NCI-H187 treated with DMSO at 0.1 percent for 48 hours (cell line): ENCODE results near the gene IREB2.

Experiments
- DNase-seq: peaks from one replicate; lab custom pipeline; 2025; lab: John Stamatoyannopoulos, UW

IREB2 gene

DNA sequence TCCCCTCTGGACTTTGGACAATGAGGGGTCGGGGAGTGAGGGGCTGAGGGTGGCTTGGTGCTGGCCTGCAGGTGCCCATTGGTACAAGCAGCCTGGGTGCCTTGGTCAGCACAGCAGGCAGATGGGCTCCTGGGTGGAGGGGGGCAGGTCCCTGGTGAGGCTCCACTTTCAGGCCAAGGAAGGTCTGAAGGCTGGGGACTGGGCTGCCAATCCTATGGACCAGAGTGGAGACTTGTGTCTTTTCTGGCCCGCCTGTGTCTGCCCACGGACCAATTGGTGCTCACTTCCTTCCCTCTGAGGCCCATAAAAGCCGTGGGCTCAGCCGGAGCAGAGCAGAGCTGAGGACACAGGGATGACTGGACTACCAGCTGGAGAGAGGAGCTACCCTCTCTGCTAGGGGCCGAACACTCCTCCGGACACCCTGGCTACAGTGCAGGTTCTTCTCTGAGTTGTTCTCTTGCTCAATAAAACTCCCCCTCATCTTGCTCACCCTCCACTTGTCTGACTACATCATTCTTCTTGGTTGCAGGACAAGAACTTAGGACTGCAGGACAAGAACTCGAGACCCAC is 31.9 kb upstream of the IREB2 start:
- no peak for DNase-seq

DNA sequence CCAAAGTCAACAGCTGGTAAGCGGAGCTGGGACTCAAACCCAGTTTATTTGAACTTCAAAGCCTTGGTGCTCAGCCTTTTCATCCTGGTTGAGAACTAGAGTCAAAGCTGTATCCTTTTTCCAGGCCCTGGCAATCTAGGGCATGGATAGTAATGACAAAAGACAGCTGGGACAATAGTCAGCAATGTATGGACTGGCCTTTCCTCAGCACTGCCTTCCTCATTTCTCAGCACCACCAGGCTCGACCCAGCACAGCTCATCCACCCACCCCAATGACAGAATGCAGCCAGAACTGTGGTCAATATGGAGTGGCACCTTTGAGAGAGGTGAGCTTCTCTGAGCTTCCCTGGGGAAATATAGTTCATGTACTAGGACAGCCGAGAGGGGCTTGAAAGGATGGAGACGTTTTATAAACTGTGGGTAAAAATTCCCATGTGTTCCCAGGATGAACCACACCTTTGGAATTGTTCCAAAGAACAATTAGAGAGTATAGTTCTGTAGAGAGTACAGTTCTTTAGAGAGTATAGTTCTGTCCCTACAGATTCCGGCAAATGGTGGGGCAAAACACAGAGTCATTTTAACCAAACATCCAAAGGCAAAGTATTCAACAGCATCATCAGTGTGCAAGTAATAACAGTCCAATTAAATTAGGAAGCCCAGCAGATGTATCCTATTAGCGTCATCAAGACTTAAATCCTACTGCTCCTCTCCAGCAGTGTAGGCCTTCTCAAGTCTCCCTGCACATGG is 30.2 kb upstream of the IREB2 start:
- no peak for DNase-seq

DNA sequence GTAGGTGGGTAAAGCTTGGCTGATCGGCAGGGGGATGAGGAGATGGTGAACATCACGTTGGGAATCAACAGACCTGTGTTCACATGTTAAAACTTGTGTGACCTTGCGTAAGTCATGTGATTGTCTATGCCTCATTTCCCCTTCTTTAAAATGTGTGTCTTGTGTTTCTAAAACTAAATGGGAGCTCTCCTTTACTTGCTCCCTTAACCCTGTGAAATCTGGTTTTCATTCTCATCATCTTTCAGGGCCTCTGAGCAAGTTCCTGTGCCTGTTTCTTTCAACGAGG is 29.7 kb upstream of the IREB2 start:
- DNase-seq: no peak

DNA sequence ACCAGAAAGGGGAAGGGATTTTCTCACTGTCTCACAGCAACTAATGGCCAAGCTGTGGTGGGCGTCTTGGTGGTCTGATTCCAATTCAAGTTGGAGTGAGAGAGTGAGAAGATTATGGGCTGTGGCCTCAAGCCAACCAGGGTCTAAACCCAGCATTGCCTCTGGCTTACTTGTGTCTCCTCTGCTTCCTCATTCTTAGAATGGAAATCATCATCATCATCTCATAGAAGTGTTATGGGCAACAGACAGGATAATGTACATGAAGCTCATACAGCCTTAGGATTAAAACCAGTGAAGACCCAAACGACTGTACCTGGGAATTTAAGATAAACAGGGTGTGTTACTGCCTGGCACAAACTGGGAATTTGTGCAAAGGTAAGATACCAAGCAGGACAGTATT is 29.1 kb upstream of the IREB2 start:
- DNase-seq: no peak

DNA sequence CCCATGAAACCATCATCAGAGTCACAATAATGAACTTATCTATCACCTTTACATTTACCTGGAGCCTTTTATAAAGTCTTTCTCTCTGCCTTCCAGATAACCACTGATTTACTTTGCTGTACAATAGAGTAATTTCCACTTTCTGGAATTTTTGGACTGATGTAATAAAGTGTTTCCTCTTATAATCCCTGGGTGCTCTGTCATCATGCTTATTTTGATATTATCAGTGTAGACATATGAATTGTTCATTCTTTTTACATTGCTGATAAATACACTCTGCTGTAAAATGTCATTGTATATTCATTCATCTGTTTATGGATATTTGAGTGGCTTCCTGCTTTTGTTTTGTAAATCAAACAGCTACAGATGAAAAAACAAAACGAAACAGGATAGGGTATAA is 27.0 kb upstream of the IREB2 start:
- DNase-seq: no peak

DNA sequence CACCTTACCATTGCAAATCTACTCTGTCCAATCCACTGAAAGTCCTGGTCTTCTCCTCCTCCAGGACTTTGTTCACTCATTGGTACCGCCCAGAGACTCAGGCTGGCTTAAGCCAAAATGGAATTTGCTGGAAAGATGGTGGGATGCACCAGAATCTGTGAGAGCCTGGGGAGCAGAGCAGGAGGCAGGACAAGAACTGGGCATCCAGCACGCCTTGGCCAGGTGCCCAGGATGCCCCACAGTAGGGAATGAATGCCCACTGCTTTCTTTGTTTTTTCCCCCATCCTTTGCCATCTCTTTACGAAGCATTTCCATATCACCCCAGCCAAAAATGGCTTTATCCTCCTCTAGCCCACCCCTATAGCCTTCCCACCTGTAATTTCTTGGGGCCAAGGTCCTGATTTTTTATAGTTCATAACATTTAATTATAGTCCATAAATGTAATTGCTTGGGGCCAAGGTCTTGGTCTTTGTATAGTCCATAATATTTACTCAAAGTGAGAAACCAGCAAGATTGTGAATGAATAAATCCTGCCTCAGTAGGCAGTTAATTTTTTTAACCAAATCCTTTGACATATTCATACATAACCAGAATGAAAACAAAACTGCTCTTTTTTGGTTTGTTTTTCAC is 23.3 kb upstream of the IREB2 start:
- no peak for DNase-seq

DNA sequence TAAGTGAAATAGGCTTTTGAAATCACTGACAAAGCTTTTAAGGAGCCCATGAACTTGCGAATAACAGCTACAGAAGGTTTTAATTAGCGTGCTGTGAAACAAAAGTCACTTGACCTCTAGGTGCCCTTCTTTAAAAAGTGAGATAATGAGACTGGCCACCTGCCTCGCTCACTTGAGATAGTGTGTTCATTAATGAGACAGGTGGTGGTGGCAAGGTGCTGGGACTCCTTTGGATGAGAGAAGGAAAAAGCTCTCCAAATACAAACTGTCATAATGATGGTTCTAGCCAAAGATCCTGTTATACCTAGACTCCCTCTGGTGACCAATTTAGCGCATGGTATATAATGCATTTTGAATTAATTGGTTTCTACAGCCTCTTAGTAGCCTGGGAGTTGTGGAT is 22.7 kb upstream of the IREB2 start:
- peak; percentile 60 for DNase-seq

DNA sequence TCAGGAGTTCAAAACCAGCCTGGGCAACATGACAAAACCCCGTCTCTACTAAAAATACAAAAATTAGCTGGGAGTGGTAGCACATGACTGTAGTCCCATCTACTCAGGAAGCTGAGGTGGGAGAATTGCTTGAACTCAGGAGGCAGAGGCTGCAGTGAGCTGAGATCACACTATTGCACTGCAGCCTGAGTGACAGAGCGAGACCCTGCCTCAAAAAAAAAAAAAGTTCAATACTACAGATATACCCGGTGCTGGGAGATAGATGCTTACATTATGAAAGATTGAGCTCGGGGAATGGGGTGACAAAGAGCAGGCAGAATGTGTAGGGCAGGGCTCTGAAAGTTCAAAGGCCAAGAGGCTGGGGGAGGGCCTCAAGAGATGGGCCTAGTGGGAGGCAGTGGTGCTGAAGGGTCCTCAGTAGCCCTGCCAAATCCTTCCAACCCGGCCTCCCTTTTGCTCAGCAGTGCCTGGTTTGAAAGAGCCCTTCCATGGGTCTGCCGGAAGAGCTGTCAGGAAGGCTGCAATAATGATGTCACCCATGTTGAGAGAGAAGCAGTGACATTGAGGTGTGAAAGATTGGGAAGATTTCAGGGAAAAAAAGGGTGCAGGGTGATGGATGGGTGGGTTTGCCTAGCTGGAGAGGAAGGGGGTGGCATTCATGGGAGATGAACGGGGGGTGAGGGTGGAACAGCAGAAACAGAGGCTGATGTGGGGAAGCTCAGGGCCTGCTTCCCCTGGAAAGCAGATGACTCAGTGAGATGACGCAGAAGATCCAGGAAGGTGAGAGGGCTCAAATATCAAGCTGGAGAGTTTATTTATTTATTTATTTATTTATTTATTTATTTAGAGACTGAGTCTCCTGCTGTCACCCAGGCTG is 20.0 kb upstream of the IREB2 start:
- DNase-seq: no peak

DNA sequence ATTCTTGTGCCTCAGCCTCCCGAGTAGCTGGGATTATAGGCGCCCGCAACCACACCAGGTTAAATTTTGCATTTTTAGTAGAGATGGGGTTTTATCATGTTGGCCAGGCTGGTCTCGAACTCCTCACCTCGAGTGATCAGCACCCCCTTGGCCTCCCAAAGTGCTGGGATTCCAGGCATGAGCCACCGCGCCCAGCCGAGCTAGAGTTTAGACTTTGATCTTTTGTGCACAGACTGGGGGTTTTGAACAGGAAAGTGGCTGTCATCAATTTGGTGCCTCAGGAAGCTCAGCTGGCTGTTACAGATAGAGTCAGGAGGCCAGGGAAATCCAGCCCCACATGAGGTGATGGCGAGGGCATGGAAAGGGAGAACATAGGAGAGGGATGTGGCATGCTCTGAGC is 19.3 kb upstream of the IREB2 start:
- no peak for DNase-seq

DNA sequence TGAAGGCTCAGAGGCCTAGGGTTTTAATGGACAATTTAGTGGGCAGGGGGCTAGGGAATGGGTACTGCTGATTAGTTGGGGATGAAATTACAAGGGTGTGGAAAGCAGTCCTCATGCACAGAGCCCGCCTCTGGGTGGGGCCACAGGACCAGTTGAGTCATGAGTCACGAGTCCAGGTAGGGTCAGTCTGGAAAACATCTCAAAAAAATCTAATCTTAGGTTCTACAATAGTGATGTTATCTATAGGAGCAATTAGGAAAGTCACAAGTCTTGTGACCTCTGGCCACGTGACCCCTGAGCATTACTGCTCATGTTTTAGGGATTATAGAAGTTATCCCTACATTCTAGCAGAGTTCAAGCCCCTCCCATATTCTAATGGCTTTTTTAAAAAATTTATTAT is 18.6 kb upstream of the IREB2 start:
- DNase-seq: no peak

DNA sequence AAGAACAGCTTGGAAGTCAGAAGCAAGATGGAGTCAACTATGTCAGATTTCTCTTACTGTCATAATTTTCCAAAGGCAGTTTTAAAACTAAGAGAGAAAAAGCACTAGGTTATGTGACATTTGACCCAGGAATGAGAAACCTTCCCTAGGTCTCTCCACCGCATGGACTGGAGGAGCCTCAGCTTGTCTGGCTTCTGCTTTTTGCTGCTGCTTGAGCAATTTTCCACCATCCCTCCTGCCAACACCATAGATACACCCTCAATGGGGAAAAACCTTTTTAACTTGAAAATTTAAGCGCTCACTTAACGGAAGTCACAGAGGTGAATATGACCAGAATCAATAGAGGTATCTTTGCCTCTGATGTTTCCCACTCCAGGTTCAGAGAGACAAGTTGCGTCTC is 17.8 kb upstream of the IREB2 start:
- no peak for DNase-seq

DNA sequence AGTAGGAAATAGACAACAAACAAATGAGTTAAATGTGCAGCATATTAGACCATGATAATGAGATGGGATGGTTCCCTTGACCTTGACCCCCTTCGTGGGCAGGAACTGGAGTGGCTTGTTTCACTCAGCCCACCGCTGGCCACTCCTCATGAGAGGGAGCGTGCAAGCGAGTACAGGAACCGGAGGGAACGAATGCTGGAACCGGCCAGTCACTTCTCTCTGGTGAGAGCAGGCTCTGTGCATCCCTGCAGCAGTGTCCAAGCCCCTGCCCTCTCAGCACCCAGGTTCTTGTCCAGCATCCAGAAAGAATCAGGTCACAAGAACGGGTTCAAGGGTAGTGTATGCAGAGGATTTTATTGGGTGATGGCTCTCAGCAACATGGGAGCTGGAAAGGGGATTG is 17.2 kb upstream of the IREB2 start:
- no peak for DNase-seq

DNA sequence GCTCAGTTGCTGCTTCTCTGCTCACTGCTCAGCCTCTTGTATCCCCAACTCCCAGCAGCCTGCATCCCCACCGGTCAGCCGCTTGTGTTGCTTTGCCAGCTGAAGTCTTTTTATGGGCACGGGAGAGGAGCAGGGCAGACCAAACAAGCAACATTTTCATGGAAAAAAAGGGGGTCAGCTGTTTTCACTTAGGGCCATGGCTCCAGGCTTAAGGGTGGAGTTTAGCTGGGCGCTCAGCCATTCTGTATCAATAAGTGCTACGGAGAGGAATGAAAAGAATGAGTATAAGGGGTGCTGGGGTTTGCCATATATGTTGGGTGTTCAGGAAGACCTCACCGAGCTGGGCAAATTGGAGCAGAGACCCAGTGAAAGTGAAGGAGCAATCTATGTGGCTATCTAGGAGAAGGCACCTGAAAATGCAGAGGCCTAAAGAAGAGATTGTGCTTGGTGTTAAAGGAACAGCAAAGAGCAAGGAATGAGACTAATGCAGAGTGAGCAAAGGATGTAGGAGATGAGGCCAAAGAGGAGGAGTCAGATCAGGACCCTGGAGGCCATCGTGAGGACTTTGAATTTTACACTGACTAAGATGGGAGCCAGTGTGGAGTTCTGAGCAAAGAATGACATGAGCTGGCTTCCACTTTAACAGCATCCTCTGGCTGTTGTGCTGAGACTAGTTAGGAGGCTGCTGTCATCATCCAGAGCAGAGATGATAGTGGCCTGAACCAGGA is 16.6 kb upstream of the IREB2 start:
- DNase-seq: no peak

DNA sequence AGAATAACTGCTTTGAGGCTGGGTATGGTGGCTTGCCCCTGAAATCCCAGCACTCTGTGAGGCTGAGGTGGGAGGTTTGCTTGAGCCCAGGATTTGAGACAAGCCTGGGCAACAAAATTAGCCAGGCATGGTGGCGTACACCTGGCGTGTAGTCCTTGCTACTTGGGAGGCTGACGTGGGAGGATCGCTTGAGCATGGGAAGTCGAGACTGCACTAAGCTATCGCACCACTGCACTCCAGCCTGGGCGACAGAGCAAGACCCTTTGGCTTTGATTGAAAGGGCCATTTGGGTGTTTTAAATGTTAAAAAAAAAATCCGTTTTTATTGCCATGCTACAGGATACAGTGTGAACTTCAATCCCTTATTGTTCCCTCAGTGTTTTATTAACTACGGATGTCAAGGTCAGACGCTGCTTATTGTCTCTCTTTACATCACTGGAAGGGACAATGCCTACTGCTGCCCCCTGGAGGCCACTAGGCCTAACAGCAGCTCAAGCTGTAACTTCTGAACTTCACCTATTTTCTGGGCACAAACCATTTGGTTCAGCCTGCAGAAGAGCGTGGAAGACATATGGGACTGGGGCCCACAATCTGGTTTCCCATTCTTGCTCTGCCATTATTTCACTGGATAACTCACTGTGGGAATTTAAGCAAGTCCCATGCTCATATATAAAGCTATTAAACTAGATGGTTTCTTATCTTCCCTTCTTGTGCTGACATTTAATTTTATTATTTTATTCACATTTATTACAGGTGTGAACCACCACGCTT is 15.3 kb upstream of the IREB2 start:
- DNase-seq: no peak

DNA sequence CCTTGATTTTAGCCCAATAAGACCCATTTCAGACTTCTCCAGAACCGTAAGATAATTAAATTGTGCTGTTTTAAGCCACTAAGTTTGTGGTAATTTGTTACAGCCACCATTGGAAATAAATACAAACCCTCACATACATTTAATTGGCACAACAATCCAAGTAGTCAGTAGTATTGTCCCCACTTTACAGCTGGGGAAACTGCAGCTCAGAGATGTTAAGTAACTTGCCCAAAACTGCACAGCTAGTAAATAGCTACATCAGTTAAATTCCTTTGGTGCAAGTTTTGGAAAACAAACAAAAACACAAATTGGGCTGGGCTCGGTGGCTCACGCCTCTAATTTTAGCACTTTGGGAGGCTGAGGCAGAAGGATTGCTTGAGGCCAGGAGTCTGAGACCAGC is 13.3 kb upstream of the IREB2 start:
- no peak for DNase-seq

DNA sequence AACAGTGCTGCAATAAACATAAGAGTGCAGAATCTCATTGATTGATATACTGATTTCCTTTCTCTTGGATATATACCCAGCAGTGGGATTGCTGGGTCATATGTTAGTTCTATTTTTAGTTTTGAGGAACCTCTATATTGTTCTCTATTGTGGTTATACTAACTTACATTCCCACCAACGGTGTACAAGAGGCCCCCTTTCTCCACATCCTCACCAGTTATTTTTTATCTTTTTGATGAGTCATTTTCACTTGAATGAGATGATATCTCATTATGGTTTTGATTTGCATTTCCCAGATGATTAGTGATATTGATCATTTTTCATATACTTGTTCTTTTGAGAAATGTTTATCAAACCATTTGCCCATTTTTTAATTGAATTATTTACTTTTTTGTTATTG is 12.4 kb upstream of the IREB2 start:
- DNase-seq: no peak

DNA sequence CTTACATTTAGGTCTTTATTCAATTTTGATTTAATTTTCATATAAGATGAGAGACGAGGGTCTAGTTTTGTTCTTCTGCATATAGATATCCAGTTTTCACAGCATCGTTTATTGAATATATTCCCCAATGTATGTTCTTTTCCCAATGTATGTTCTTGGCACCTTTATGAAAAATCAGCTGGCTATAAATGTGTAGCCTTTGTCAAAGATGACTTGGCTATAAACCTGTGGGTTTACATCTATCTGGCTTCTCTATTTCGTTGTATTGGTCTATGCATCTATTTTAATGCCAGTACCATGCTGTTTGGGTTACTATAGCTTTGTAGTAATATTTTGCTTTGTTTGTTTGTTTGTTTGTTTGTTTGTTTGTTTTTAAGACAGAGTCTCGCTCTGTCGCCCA is 11.7 kb upstream of the IREB2 start:
- DNase-seq: no peak

DNA sequence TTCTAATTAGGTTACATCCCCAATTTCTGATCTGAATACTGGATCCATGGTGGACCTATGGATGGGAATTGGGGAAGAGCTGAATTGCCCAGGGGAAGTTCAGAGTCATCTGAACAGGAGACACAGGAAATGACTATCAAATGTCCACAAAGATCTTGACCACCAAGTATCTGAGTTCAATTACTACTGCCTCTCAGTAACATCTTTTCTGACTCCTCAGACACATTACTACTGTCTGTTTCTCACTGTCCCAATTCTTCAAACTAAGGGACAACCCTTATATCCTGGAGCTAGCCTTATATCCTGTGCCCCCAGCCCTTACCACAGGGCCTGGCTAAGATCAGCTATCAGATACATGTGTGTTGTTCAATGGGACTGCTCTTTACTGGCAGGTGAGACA is 10.1 kb upstream of the IREB2 start:
- no peak for DNase-seq

DNA sequence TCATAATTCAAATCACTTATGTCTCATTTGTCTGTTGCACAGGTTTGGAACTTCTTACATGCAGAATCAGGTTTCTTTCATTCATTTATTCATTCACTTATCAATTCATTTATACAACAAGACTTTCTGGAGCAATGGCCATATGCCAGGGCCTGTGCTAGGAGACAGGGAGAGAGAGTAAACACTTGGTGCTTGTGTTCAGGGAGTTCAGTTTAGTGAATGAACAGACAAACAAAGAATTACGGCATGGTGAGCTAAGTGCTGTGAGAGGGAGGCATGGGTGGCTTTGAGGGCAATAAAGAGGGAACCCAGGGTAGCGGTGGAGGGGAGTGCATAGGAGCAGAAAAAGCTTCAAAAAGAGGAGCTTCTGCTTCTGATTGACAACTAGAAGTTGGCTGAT is 8.5 kb upstream of the IREB2 start:
- no peak for DNase-seq

DNA sequence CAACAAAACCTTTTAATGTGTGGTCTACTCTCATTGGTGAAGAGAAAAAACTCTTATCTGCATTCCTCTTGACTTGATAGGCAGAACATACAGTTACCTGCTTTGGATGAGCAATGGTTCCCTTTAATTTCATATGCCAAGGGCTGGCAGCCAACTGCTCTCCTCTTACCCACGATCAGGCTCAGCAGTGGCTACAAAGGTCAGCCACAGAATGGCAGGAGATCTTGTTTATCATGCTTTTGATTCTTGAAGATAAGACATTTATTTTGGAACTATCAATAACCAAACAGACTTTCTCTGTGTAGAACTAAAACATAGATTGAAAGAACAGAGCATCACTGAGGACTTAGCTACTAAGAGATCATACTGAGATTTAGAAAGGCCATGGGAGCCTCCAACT is 6.1 kb upstream of the IREB2 start:
- no peak for DNase-seq

DNA sequence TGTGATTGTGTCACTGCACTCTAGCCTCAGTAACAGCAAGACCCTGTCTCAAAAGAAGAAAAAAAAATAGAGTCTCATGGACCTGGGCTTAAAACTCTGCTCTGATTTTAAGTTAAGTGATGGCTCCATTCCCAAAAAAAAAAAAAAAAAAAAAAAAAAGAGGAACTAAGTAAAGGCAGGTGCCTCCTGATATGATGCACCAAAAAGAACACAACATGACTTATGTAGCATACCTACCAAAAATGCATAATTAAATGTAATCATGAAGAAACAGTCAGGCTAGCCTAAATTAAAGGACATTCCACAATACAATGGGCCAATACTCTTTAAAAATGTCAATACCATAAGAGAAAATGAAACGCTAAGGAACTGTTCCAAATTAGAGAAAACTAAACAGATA is 5.4 kb upstream of the IREB2 start:
- DNase-seq: no peak

DNA sequence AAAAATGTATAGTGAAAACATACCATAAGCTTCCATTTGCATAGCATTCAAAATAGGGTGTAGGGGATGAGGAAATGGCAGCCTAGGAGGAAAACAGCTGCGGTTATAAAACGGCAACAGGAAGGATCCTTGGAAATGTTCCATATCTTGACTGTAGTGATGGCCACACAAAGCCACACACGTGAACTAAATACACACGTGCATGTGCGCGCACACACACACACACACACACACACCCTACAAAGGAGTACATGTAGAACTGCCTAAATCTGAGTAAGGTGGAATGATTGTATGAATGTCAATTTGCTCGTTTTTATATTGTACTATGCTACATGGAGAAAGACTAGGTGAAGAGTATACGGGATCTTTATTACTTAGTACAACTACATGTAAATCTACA is 3.9 kb upstream of the IREB2 start:
- no peak for DNase-seq
